ENCODE data around the gene RIPOR3. TPM values are rescaled to one million over a fixed set of nuclear protein-coding genes. Genes with fewer than 3 reads are reported as not detected.

The RIPOR3 gene
- total and polyA plus RNA-seq, 9 of the 15 experiments (the other 6 are each of a cell fraction or from before 2014, with no cell fraction given): 3.3 to 62.7 (median 21.4) TPM

- DNase-seq (ENCODE audit: extremely low read depth in 1 of 4, low spot score in 3 of 4) (peak in 2 of 4 experiments; percentile 56 to 75), ATAC-seq (peak; percentile 82), FAIRE-seq (peak; percentile 63)
- POLR2A ChIA-PET: interaction anchor here (0.8 to 1.2 kb wide), 5 partner anchors 10 to 23 kb away, joined by 3 to 4 read pairs (median 3); no protein-coding TSS in a partner anchor
- no peaks in the 10 kb centered on the region for H3K79me2 ChIP-seq (ENCODE audit: control insufficient read depth, insufficient read depth, low read length)
- BruUV-seq (replicated peaks): no TSS peak
- CTCF ChIA-PET (ENCODE audit: low intra/inter-chr PET ratio): interaction anchor here (0.6 to 1.4 kb wide), 3 partner anchors 48 to 78 kb away, joined by 3 to 4 read pairs (median 3); no protein-coding TSS in a partner anchor
- no peaks in the 10 kb centered on the region for H3K9me3 ChIP-seq (replicated peaks; ENCODE audit: control insufficient read depth, insufficient read depth, low read depth, low read length)
- H2AFZ ChIP-seq (ENCODE audit: low read depth, low read length): peak overlapping the region; percentile 85
- WGBS (ENCODE audit: insufficient coverage, low coverage, missing lambda C conversion rate): 11% methylated on average over 7 of the region's 7 CpGs
- no peaks in the 10 kb centered on the region for H3K9me1 ChIP-seq (ENCODE audit: control insufficient read depth, insufficient read depth, low read length)
- intact Hi-C loops (cut with micrococcal nuclease): loop anchor here (1.0 to 5.0 kb wide), 2 partner anchors 51 to 87 kb away; no protein-coding TSS in a partner anchor
- H3K9ac ChIP-seq (ENCODE audit: insufficient read depth in 1 of 2, low read depth in 2 of 2, low read length in 2 of 2): no peak overlapping the region; a peak in 1 of 4 replicates
- no peak overlapping the region for H3K27ac ChIP-seq (ENCODE audit: extremely low read depth, low read depth, low read length)
- peaks cover 15 to 22% of the 10 kb centered on the region in 2 experiments for H3K4me1 ChIP-seq (replicated peaks in 1 of 2; ENCODE audit: control insufficient read depth in 2 of 2, insufficient read depth in 2 of 2, low read length in 2 of 2)
- H3K36me3 ChIP-seq (ENCODE audit: control insufficient read depth, insufficient read depth, low read length): no peaks in the 10 kb centered on the region
- H3K4me3 ChIP-seq: no peak overlapping the region
- peak overlapping the region; percentile 47 for H3K4me2 ChIP-seq (ENCODE audit: insufficient read depth, low read length)
- in situ Hi-C loops (cut with MboI): no loop called here
- H4K20me1 ChIP-seq (replicated peaks; ENCODE audit: control insufficient read depth, insufficient read depth, low read length): no peaks in the 10 kb centered on the region
- no peaks in the 10 kb centered on the region for H3K27me3 ChIP-seq (ENCODE audit: control insufficient read depth in 2 of 2, insufficient read depth in 2 of 2, low read length in 2 of 2)
- TF ChIP-seq ZNF518B (CRISPR knock-in tag; IDR thresholded peaks at IDR 0.05) (no peak), CTCFL (IDR thresholded peaks at IDR 0.05; ENCODE audit: borderline replicate concordance, insufficient read depth, low read depth, low read length, poor library complexity, severe bottlenecking) (peak; percentile 48), STAT5A (IDR thresholded peaks at IDR 0.05; ENCODE audit: borderline replicate concordance, low read length) (peak; percentile 45; the same call in 1 of the 2 replicates), CBFA2T3 (IDR thresholded peaks at IDR 0.05) (peak; percentile 70), TCF3 (CRISPR knock-in tag; IDR thresholded peaks at IDR 0.05) (peak; percentile 71), ZEB2 (IDR thresholded peaks at IDR 0.05) (0 out of 2 replicates have a peak, but pooled peaks have one; percentile 34), FOXK2 (conservative IDR thresholded peaks at IDR 0.05 in 1 of 2, IDR thresholded peaks at IDR 0.05 in 1 of 2; ENCODE audit: low read depth in 2 of 2) (0 out of 4 replicates have a peak, but pooled peaks of 1 of the 2 experiments have one; percentile 4), ELF1 (tag; IDR thresholded peaks at IDR 0.05) (0 out of 2 replicates have a peak, but pooled peaks have one; percentile 23), MEF2D (tag; conservative IDR thresholded peaks at IDR 0.05; ENCODE audit: low read depth) (peak; percentile 57; the same call in 1 of the 2 replicates), DLX4 (CRISPR knock-in tag; IDR thresholded peaks at IDR 0.05) (no peak), CBFA2T2 (conservative IDR thresholded peaks at IDR 0.05) (peak; percentile 46; the same call in 1 of the 2 replicates), GATA2 (CRISPR knock-in tag; IDR thresholded peaks at IDR 0.05) (0 out of 2 replicates have a peak, but pooled peaks have one; percentile 29), KDM1A (IDR thresholded peaks at IDR 0.05) (peak; percentile 94 to 95), SMARCA4 (IDR thresholded peaks at IDR 0.05) (0 out of 2 replicates have a peak, but pooled peaks have one; percentile 40), SRF (CRISPR knock-in tag; IDR thresholded peaks at IDR 0.05) (peak in 1 of 2 experiments; percentile 43; a peak in 1 of 4 replicates), GABPA (tag; conservative IDR thresholded peaks at IDR 0.05; ENCODE audit: low read depth) (no peak), NCOA1 (IDR thresholded peaks at IDR 0.05; ENCODE audit: low read depth) (0 out of 2 replicates have a peak, but pooled peaks have one; percentile 27)
Measured at GRCh38 chr20:50713657-50714101, 22.3 kb upstream of the RIPOR3 start.

Data from K562 (cell line).